H1 (cell line): ENCODE measurements around the gene FGF4. TPM values are rescaled to one million over a fixed set of nuclear protein-coding genes. Genes with fewer than 3 reads are reported as not detected.

Experiments
- BCL11A ChIP-seq, 2 experiments: IDR thresholded peaks; one replicate each; pipeline ENCODE4 v1.6.1; 2011; ENCODE audit warnings: low read depth in 2 of 2, low read length in 2 of 2, mild to moderate bottlenecking in 2 of 2
- CBX8 ChIP-seq: fragments of 300-800, 300-1000 bp; sonication (generic); IDR thresholded peaks from 2 replicates; pipeline ENCODE4 v1.7.1; 2016; ENCODE audit warnings: low read depth, low read length, borderline replicate concordance
- CHD7 ChIP-seq: fragments of 300-600 bp; sonication (generic); IDR thresholded peaks from 2 replicates; pipeline ENCODE4 v1.7.1; 2012; ENCODE audit warnings: low read length, moderate library complexity, mild to moderate bottlenecking, inconsistent platforms; ENCODE audit not compliant: insufficient replicate concordance
- E2F6 ChIP-seq: IDR thresholded peaks from 2 replicates; pipeline ENCODE4 v1.6.1; 2012; ENCODE audit warnings: inconsistent platforms
- EZH2 ChIP-seq: fragments of 200-600 bp; sonication (generic); IDR thresholded peaks from 2 replicates; pipeline ENCODE4 v1.7.1; 2012; ENCODE audit warnings: low read depth, mild to moderate bottlenecking, moderate library complexity, low read length, inconsistent platforms; ENCODE audit not compliant: severe bottlenecking
- KDM1A ChIP-seq: fragments of 200-600, 300-600 bp; sonication (generic); IDR thresholded peaks from 2 replicates; pipeline ENCODE4 v1.7.1; 2016; ENCODE audit warnings: mild to moderate bottlenecking, low read length, borderline replicate concordance
- MAFK ChIP-seq: IDR thresholded peaks from 2 replicates; pipeline ENCODE4 v1.6.1; 2012; ENCODE audit warnings: low read depth, mild to moderate bottlenecking, improper control_type of control experiment, low read length
- POLR2A ChIP-seq, 2 experiments: IDR thresholded peaks; 1 replicate in 1 of 2; 2 replicates in 1 of 2; pipeline ENCODE4 v1.6.1; 2011; ENCODE audit warnings: low read depth in 2 of 2, low read length in 2 of 2, mild to moderate bottlenecking in 2 of 2; ENCODE audit errors: control extremely low read depth in 1 of 2
- SAP30 ChIP-seq: fragments of 300-600 bp; sonication (generic); IDR thresholded peaks from 2 replicates; pipeline ENCODE4 v1.7.1; 2012; ENCODE audit warnings: low read length, moderate library complexity, mild to moderate bottlenecking, inconsistent platforms; ENCODE audit not compliant: insufficient read depth, insufficient replicate concordance
- TEAD4 ChIP-seq: IDR thresholded peaks from 2 replicates; pipeline ENCODE4 v1.6.1; 2012; ENCODE audit warnings: low read depth, low read length, inconsistent platforms, mixed read lengths
- polyA plus RNA-seq, 7 experiments: library from polyadenylated mRNA; depleted of rRNA in 3 of 7; stranded (reverse) in 5 of 7; unstranded in 2 of 7; fragments of >200 nt in 5 of 7; fragments of 200-250 nt in 2 of 7; gene quantifications; 1 replicate in 5 of 7; 2 replicates in 1 of 7; 4 replicates in 1 of 7; pipeline versions ENCODE4 v1.2.1 to v1.2.3, GENCODE V29; 2011 to 2013; ENCODE audit warnings: missing spikeins in 2 of 7, mixed read lengths in 2 of 7
- total RNA-seq: library from RNA; stranded (reverse); fragmentation: NEBNext Ultra II Directional; extraction: Animal tissue kit (Norgen Biotek cat#: 25700); gene quantifications from 2 replicates; pipeline ENCODE4 v1.2.1, GENCODE V29; 2021

Gene FGF4
- total and polyA plus RNA-seq, 2 of the 8 experiments (the other 6 are each of a cell fraction or from before 2014, with no cell fraction given), result 0.57 to 2.0 TPM

GRCh38 chr11:69808667-69809086 is 33.5 kb upstream of the FGF4 start (continued):
- no peak for TF ChIP-seq CHD7
- TF ChIP-seq E2F6, result peak; percentile 54; the same call in 1 of the 2 replicates
- TF ChIP-seq TEAD4, result peak; percentile 42; the same call in 1 of the 2 replicates
- no peak for TF ChIP-seq POLR2A (IDR thresholded peaks at IDR 0.05; ENCODE audit: control extremely low read depth in 1 of 2, low read depth in 2 of 2, low read length in 2 of 2)
- TF ChIP-seq CBX8, result no peak
- TF ChIP-seq KDM1A, result no peak
- no peak for TF ChIP-seq BCL11A (IDR thresholded peaks at IDR 0.05; ENCODE audit: low read depth in 2 of 2, low read length in 2 of 2)
- no peak for TF ChIP-seq SAP30
- peak; percentile 22 for TF ChIP-seq EZH2
- no peak for TF ChIP-seq MAFK
